ENCODE data around the gene WHRN.

The WHRN gene

GRCh38 chr9:114513055-114513958 lies 8.0 kb upstream of the WHRN start:
- DNase-seq (ENCODE audit: low read depth): no peak

- no peak for DNase-seq (ENCODE audit: low read depth)
These were observed 7.0 kb upstream of the WHRN start for GRCh38 chr9:114511978-114512874.

GRCh38 chr9:114507726-114508125 lies 2.5 kb upstream of the WHRN start:
- DNase-seq (ENCODE audit: low read depth): no peak

GRCh38 chr9:114506082-114506390 lies 763 bp upstream of the WHRN start:
- DNase-seq (ENCODE audit: low read depth): no peak

GRCh38 chr9:114504341-114505186 lies 709 bp downstream of the WHRN start:
- no peak for DNase-seq (ENCODE audit: low read depth)

- DNase-seq (ENCODE audit: low read depth): no peak
These were observed 1.5 kb downstream of the WHRN start for GRCh38 chr9:114503522-114504340.

- no peak for DNase-seq (ENCODE audit: low read depth)
These were observed 2.3 kb downstream of the WHRN start for GRCh38 chr9:114503009-114503408.

- DNase-seq (ENCODE audit: low read depth): no peak
These were observed 3.2 kb downstream of the WHRN start for GRCh38 chr9:114501796-114502682.

- no peak for DNase-seq (ENCODE audit: low read depth)
These were observed 4.5 kb downstream of the WHRN start for GRCh38 chr9:114500697-114501292.

- no peak for DNase-seq (ENCODE audit: low read depth)
These were observed 5.2 kb downstream of the WHRN start for GRCh38 chr9:114499941-114500696.

GRCh38 chr9:114499528-114499927 lies 5.7 kb downstream of the WHRN start:
- no peak for DNase-seq (ENCODE audit: low read depth)

- DNase-seq (ENCODE audit: low read depth): no peak
These were observed 7.4 kb downstream of the WHRN start for GRCh38 chr9:114497727-114498382.

- no peak for DNase-seq (ENCODE audit: low read depth)
These were observed 8.0 kb downstream of the WHRN start for GRCh38 chr9:114497236-114497635.

GRCh38 chr9:114496011-114496410 lies 9.3 kb downstream of the WHRN start:
- DNase-seq (ENCODE audit: low read depth): no peak

- no peak for DNase-seq (ENCODE audit: low read depth)
These were observed 10.3 kb downstream of the WHRN start for GRCh38 chr9:114494776-114495569.

GRCh38 chr9:114493521-114494184 lies 11.6 kb downstream of the WHRN start:
- DNase-seq (ENCODE audit: low read depth): no peak

- DNase-seq (ENCODE audit: low read depth): no peak
These were observed 12.3 kb downstream of the WHRN start for GRCh38 chr9:114492991-114493390.
